Prostate gland (tissue), 2 donors: ENCODE data around the gene CSNK1G3.
"Not testable (repeated sequence)": the region's sequence is repeated elsewhere in the genome, so short reads cannot be mapped to it uniquely, and the experiment has no call there.

ENCODE experiments used
- POLR2A ChIP-seq: fragments of 450-650 bp; IDR thresholded peaks from one replicate; pipeline ENCODE4 v1.6.1; 2016; ENCODE audit warnings: antibody characterized with exemption, mild to moderate bottlenecking
- POLR2AphosphoS5 ChIP-seq: sonication (generic); formaldehyde crosslinking; IDR thresholded peaks from one replicate; pipeline ENCODE4 v1.6.1; 2017; ENCODE audit warnings: antibody characterized with exemption
- TF ChIP-seq, protein P1 (sequence below), 4 experiments: fragments of 200-600 bp in 2 of 4; fragments of 450-650 bp in 2 of 4; sonication (generic) in 2 of 4; IDR thresholded peaks; 1 replicate in 3 of 4; 2 replicates in 1 of 4; pipeline ENCODE4 v1.5.1; 2016 to 2019; ENCODE audit warnings: antibody characterized with exemption in 4 of 4, mild to moderate bottlenecking in 2 of 4, moderate library complexity in 2 of 4

DNA sequence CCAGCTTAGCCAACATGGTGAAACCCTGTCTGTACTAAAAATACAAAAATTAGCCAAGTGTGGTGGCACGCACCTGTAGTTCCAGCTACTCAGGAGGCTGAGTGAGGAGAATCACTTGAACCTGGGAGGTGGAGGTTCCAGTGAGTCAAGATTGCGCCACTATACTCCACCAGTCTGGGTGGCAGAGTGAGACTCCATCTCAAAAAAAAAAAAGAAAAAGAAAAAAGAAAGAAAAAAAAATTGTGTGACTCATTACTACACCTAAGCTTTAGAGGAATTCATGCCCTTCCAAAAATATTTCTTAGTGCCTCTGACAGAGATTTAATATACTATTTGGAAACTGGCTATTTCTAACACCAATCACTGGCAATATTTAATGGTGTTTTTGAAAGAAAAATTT, 16.8 kb upstream of the CSNK1G3 start:
- TF ChIP-seq, protein P1, sequence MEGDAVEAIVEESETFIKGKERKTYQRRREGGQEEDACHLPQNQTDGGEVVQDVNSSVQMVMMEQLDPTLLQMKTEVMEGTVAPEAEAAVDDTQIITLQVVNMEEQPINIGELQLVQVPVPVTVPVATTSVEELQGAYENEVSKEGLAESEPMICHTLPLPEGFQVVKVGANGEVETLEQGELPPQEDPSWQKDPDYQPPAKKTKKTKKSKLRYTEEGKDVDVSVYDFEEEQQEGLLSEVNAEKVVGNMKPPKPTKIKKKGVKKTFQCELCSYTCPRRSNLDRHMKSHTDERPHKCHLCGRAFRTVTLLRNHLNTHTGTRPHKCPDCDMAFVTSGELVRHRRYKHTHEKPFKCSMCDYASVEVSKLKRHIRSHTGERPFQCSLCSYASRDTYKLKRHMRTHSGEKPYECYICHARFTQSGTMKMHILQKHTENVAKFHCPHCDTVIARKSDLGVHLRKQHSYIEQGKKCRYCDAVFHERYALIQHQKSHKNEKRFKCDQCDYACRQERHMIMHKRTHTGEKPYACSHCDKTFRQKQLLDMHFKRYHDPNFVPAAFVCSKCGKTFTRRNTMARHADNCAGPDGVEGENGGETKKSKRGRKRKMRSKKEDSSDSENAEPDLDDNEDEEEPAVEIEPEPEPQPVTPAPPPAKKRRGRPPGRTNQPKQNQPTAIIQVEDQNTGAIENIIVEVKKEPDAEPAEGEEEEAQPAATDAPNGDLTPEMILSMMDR (IDR thresholded peaks at IDR 0.05), result not testable (repeated sequence)
- TF ChIP-seq POLR2A, POLR2AphosphoS5: not testable (repeated sequence)
